Fibroblast of lung (primary cell): ENCODE results near the gene NDST1.

Source experiments
- CTCF ChIP-seq, 2 donors: IDR thresholded peaks in 1 of 2; conservative IDR thresholded peaks in 1 of 2; 1 replicate in 1 of 2; 2 replicates in 1 of 2; pipeline ENCODE4 v1.5.1; 2011 to 2012; ENCODE audit warnings: low read length in 2 of 2, control low read depth in 1 of 2, inconsistent platforms in 1 of 2, low read depth in 1 of 2, mild to moderate bottlenecking in 1 of 2
- EZH2 ChIP-seq: IDR thresholded peaks from 2 replicates; pipeline ENCODE4 v1.5.1; 2012; ENCODE audit warnings: low read length, control low read depth, mild to moderate bottlenecking; ENCODE audit errors: missing control alignments

DNA sequence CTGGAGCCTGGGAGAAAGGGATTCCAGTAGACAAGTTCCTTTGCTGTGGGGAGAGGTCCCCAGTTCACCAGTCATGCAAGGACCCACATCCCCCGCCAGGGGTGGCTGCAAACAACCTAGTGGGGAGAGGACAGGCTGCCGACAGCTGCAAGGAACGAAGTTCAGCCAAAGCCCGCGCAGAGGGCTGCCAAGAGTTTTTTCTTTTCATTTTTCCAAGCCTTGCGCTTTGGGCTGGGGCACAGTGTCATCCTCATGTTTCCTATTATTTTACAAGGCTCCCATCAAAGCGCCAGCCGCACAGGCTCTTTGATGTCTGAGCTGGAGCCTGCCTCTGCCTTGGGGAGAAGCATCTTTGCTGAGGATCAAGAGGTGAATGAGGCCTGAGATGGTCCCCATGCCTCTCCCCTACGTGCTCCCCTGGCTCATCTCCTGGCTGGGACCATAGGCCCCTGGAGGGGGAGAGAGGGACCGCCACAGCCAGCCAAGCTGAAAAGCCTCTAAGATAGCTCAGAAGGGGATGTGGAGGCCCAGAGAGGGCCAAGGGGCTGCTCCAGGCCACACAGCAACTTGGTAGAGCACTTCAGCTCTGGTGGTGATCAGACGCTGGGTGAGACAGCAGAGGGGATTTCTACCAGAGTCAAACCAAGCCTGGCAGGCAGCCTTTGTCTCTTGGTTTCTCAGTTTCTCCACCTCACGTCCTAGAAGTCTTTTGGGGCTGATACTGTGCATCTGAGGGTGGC, 82.1 kb downstream of the NDST1 start:
- TF ChIP-seq CTCF (conservative IDR thresholded peaks at IDR 0.05 in 1 of 2, IDR thresholded peaks at IDR 0.05 in 1 of 2; ENCODE audit: low read depth in 1 of 2, low read length in 2 of 2), result peak; percentile 82 to 92
- no peak for TF ChIP-seq EZH2
